A549 (cell line): ENCODE measurements around the gene ADRA2A. TPM values are rescaled to one million over a fixed set of nuclear protein-coding genes. Genes with fewer than 3 reads are reported as not detected.

Experiments
- ATAC-seq, 2 experiments: fragments of 200-7000 bp in 1 of 2; fragments of >200 bp in 1 of 2; cut with Nextera tagmentation in 1 of 2; cut with Tn5 transposase in 1 of 2; 3 replicates each; pipeline versions ENCODE4 v1.8.0 to v1.9.1; 2018 to 2020; ENCODE audit warnings: mild to moderate bottlenecking in 1 of 2, moderate library complexity in 1 of 2
- CTCF ChIA-PET: fragments of 300-600 bp; sonication (Branson Sonifier 250); formaldehyde crosslinking; extraction: SDS; loops from one replicate; lab custom pipeline; 2021; ENCODE audit warnings: antibody characterized with exemption, inconsistent platforms; lab: Yijun Ruan, JAX
- POLR2A ChIA-PET: fragments of 350-600 bp; formaldehyde crosslinking; extraction: SDS; loops from one replicate; lab custom pipeline; 2021; ENCODE audit warnings: antibody characterized with exemption, inconsistent platforms; lab: Yijun Ruan, JAX
- DNase-seq, 2 experiments: peaks; one replicate each; pipeline versions ENCODE4 v3.0.0 to v3.0.0-alpha.2; 2011 to 2016; ENCODE audit warnings: low read depth in 1 of 2, low spot score in 1 of 2
- FAIRE-seq: peaks from 2 replicates; lab custom pipeline; 2011; peaks lifted over from hg19 to GRCh38; lab: Jason Lieb, UNC
- H3K27ac ChIP-seq, 2 experiments: fragments of >200 bp; sonication (Bioruptor Twin); formaldehyde crosslinking; 3 replicates each; pipeline ENCODE4 v1.5.1; 2016 to 2017
- H3K4me1 ChIP-seq: fragments of >200 bp; sonication (Bioruptor Twin); formaldehyde crosslinking; 3 replicates; pipeline ENCODE4 v1.6.1; 2016
- H3K4me2 ChIP-seq: fragments of >200 bp; sonication (Bioruptor Twin); formaldehyde crosslinking; 3 replicates; pipeline ENCODE4 v1.6.1; 2016
- H3K4me3 ChIP-seq: fragments of >200 bp; sonication (Bioruptor Twin); formaldehyde crosslinking; 3 replicates; pipeline ENCODE4 v1.5.1; 2016
- H3K9me3 ChIP-seq: fragments of >200 bp; sonication (Bioruptor Twin); formaldehyde crosslinking; 3 replicates; pipeline ENCODE4 v1.6.1; 2016
- BCL3 ChIP-seq: fragments of >200 bp; sonication (Bioruptor Twin); formaldehyde crosslinking; IDR thresholded peaks from 3 replicates; pipeline ENCODE4 v1.6.1; 2016
- CBX2 ChIP-seq: fragments of 200-600 bp; sonication (generic); IDR thresholded peaks from 2 replicates; pipeline ENCODE4 v1.6.1; 2016; ENCODE audit warnings: low read depth, mild to moderate bottlenecking, borderline replicate concordance
- CEBPB ChIP-seq, 2 experiments: fragments of >200 bp in 1 of 2; sonication (Bioruptor Twin) in 1 of 2; formaldehyde crosslinking in 1 of 2; IDR thresholded peaks; 2 replicates each; pipeline ENCODE4 v1.6.1; 2012 to 2016
- CHD2 ChIP-seq: fragments of 150-350 bp; IDR thresholded peaks from 2 replicates; pipeline ENCODE4 v1.6.1; 2014; ENCODE audit warnings: low read length; ENCODE audit not compliant: partially characterized antibody
- CTCF ChIP-seq: fragments of >200 bp; sonication (Bioruptor Twin); formaldehyde crosslinking; IDR thresholded peaks from 3 replicates; pipeline ENCODE4 v1.5.1; 2016
- EHF ChIP-seq: fragments of 250-450 bp; sonication (Bioruptor Pico); IDR thresholded peaks from 2 replicates; pipeline ENCODE4 v1.5.0; 2020; ENCODE audit warnings: mild to moderate bottlenecking
- EHMT2 ChIP-seq: fragments of 200-600 bp; sonication (generic); IDR thresholded peaks from 2 replicates; pipeline ENCODE4 v1.6.1; 2016; ENCODE audit warnings: antibody characterized with exemption, low read depth, mild to moderate bottlenecking, moderate library complexity
- ESRRA ChIP-seq: fragments of 150-350 bp; IDR thresholded peaks from 2 replicates; pipeline ENCODE4 v1.6.1; 2014; ENCODE audit warnings: mild to moderate bottlenecking, low read length, borderline replicate concordance
- FOSB ChIP-seq: fragments of 250-450 bp; sonication (Bioruptor Pico); IDR thresholded peaks from 2 replicates; pipeline ENCODE4 v1.5.0; 2020; ENCODE audit warnings: mild to moderate bottlenecking, moderate library complexity
- FOSL2 ChIP-seq, 2 experiments: fragments of 450-650 bp in 1 of 2; fragments of >200 bp in 1 of 2; sonication (Bioruptor Twin) in 1 of 2; formaldehyde crosslinking; IDR thresholded peaks; 2 replicates each; pipeline versions ENCODE4 v1.5.0 to v1.6.1; 2016 to 2020; ENCODE audit warnings: mild to moderate bottlenecking in 1 of 2, moderate library complexity in 1 of 2
- GATA3 ChIP-seq: IDR thresholded peaks from 2 replicates; pipeline ENCODE4 v1.6.1; 2012; ENCODE audit warnings: borderline replicate concordance
- HDAC2 ChIP-seq: fragments of 200-600 bp; sonication (generic); IDR thresholded peaks from 2 replicates; pipeline ENCODE4 v1.6.1; 2016
- HOXB5 ChIP-seq: fragments of 250-450 bp; sonication (Bioruptor Pico); IDR thresholded peaks from 2 replicates; pipeline ENCODE4 v1.5.0; 2020; ENCODE audit warnings: mild to moderate bottlenecking, moderate library complexity
- JUN ChIP-seq, 2 experiments: fragments of >200 bp; sonication (Bioruptor Twin); formaldehyde crosslinking; IDR thresholded peaks; 2 replicates in 1 of 2; 3 replicates in 1 of 2; pipeline ENCODE4 v1.6.1; 2016 to 2017
- KDM1A ChIP-seq: fragments of 200-600 bp; sonication (generic); IDR thresholded peaks from 2 replicates; pipeline ENCODE4 v1.6.1; 2016; ENCODE audit warnings: low read depth, mild to moderate bottlenecking
- MAFK ChIP-seq: fragments of 450-650 bp; IDR thresholded peaks from 2 replicates; pipeline ENCODE4 v1.6.1; 2014; ENCODE audit not compliant: partially characterized antibody
- MAX ChIP-seq: IDR thresholded peaks from 2 replicates; pipeline ENCODE4 v1.6.1; 2012
- NR3C1 ChIP-seq: fragments of >200 bp; sonication (Bioruptor Twin); formaldehyde crosslinking; IDR thresholded peaks from 3 replicates; pipeline ENCODE4 v1.6.1; 2017
- PHF8 ChIP-seq: fragments of 200-600 bp; sonication (generic); IDR thresholded peaks from 2 replicates; pipeline ENCODE4 v1.6.1; 2016; ENCODE audit warnings: low read depth, mild to moderate bottlenecking, antibody characterized with exemption, moderate library complexity, borderline replicate concordance
- POLR2A ChIP-seq: IDR thresholded peaks from 2 replicates; pipeline ENCODE4 v1.6.1; 2012; ENCODE audit warnings: mild to moderate bottlenecking, low read length
- RCOR1 ChIP-seq: fragments of 150-350 bp; IDR thresholded peaks from 2 replicates; pipeline ENCODE4 v1.6.1; 2014; ENCODE audit warnings: antibody characterized with exemption, low read length, low read depth
- RNF2 ChIP-seq: fragments of 200-600 bp; sonication (generic); IDR thresholded peaks from 2 replicates; pipeline ENCODE4 v1.6.1; 2016; ENCODE audit warnings: low read depth, mild to moderate bottlenecking, antibody characterized with exemption, moderate library complexity, borderline replicate concordance
- SMC3 ChIP-seq: fragments of >200 bp; sonication (Bioruptor Twin); formaldehyde crosslinking; IDR thresholded peaks from 3 replicates; pipeline ENCODE4 v1.6.1; 2018; ENCODE audit warnings: inconsistent platforms
- TFCP2L1 ChIP-seq: fragments of 250-450 bp; sonication (Bioruptor Pico); IDR thresholded peaks from 2 replicates; pipeline ENCODE4 v1.5.0; 2021; ENCODE audit warnings: mild to moderate bottlenecking
- TP53 ChIP-seq: fragments of 250-450 bp; sonication (Bioruptor Pico); IDR thresholded peaks from 2 replicates; pipeline ENCODE4 v1.5.0; 2021; ENCODE audit warnings: mild to moderate bottlenecking, moderate library complexity
- ZNF302 ChIP-seq: fragments of 250-450 bp; sonication (Bioruptor Pico); IDR thresholded peaks from 2 replicates; pipeline ENCODE4 v1.9.0; 2021; ENCODE audit warnings: inconsistent platforms, mild to moderate bottlenecking, moderate library complexity
- ZSCAN20 ChIP-seq: fragments of 250-450 bp; sonication (Bioruptor Pico); IDR thresholded peaks from 2 replicates; pipeline ENCODE4 v1.8.0; 2022; ENCODE audit warnings: mild to moderate bottlenecking, moderate library complexity
- WGBS: methylation state at CpG from one replicate; pipeline ENCODE4 v1.1.6; 2017; ENCODE audit errors: missing lambda C conversion rate; 5-methylcytosine and 5-hydroxymethylcytosine counted together
- polyA plus RNA-seq, 4 experiments: library from polyadenylated mRNA; depleted of rRNA in 3 of 4; stranded (reverse); fragments of >200 nt; fragmentation: RNase III in 1 of 4; extraction: RNeasy Plus Mini Kit Qiagen cat#74134 plus additional on column Dnase treatment in 1 of 4; gene quantifications; 2 replicates in 3 of 4; 3 replicates in 1 of 4; pipeline ENCODE4 v1.2.3, GENCODE V29; 2011 to 2017
- TF ChIP-seq, protein P1 (sequence below): fragments of 200-600 bp; sonication (generic); IDR thresholded peaks from 2 replicates; pipeline ENCODE4 v1.6.1; 2016; ENCODE audit warnings: antibody characterized with exemption, mild to moderate bottlenecking, moderate library complexity

ADRA2A gene
- polyA plus RNA-seq, 2 of the 4 experiments (the other 2 are of a cell fraction): not detected

DNA sequence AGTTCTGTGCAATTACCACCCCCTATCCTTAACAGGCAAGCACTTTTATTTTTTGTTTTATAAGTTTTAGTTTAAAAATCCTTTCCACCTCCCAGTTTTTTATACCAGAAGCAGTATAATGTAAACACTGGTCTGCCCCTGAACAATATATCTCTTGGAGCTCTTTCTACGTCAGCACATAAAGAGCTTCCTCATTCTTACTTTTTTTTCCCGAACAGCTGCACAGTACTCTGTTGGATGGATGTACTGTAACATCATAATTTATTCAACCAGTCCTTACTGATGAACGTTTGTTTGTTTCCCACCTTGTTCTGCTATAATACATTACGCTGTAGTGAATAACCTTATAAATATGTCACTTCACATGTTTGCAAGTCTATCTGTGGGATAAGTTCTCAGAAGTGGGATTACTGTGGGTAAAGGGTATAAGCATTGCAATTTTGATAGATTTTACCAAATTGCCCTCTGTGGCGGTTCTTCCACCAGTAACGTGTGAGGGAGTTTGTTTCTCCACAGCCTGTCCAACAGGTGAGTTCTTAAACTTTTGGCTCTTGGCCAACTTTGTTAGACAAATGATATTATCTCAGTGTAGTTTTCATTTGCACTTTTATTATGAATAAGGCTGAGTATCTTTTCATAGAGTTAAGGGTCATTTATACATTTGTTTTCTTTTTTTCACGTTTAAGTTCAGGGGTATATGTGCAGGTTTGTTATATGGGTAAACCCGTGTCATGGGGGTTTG, 32.8 kb downstream of the ADRA2A start:
- 45% methylated on average over 8 of the region's 8 CpGs for WGBS
- TF ChIP-seq NR3C1 (no peak), POLR2A (no peak), ESRRA (no peak), SMC3 (no peak), BCL3 (no peak), KDM1A (no peak), CHD2 (no peak), MAFK (no peak), FOSB (CRISPR knock-in tag) (no peak), RCOR1 (no peak), GATA3 (no peak), HDAC2 (no peak), ZNF302 (CRISPR knock-in tag) (no peak), CBX2 (no peak), RNF2 (no peak), PHF8 (no peak)
- TF ChIP-seq, all 56 proteins: peak for 0
- FAIRE-seq (no peak), DNase-seq (no peak), ATAC-seq (no peak)
- Histone ChIP-seq H3K9me3 (no peaks in the 10 kb centered on the region), H3K4me2 (no peak overlapping the region), H3K27ac (no peak overlapping the region), H3K4me1 (no peaks in the 10 kb centered on the region), H3K4me3 (no peak overlapping the region)
- ChIA-PET POLR2A (interaction anchor here (0.6 kb wide), 1 partner anchor 1151 kb away, joined by 5 read pairs; no protein-coding TSS in a partner anchor), CTCF (interaction anchor here (1.6 kb wide), 1 partner anchor 9 kb away, joined by 4 read pairs; no protein-coding TSS in a partner anchor)

GRCh38 chr10:111110771-111111170, 33.9 kb downstream of the ADRA2A start:
- H3K4me2 ChIP-seq: no peak overlapping the region
- no peaks in the 10 kb centered on the region for H3K9me3 ChIP-seq
- no peak for TF ChIP-seq RNF2
- no peak for TF ChIP-seq CTCF
- TF ChIP-seq ZSCAN20: no peak
- TF ChIP-seq CHD2: no peak
- ChIA-PET CTCF (interaction anchor here (1.3 kb wide), 1 partner anchor 8 kb away, joined by 3 read pairs; no protein-coding TSS in a partner anchor), POLR2A (no interaction called here)
- 16% methylated on average over 3 of the region's 3 CpGs for WGBS
- H3K27ac ChIP-seq: no peak overlapping the region
- DNase-seq (no peak), ATAC-seq (no peak), FAIRE-seq (no peak)
- H3K4me3 ChIP-seq: no peak overlapping the region
- H3K4me1 ChIP-seq: no peaks in the 10 kb centered on the region

- ATAC-seq (no peak), FAIRE-seq (no peak), DNase-seq (no peak)
- no peak overlapping the region for H3K27ac ChIP-seq
- no peak overlapping the region for H3K4me2 ChIP-seq
- 13% methylated on average over 1 of the region's 1 CpG for WGBS
- no peak overlapping the region for H3K4me3 ChIP-seq
- H3K9me3 ChIP-seq: no peaks in the 10 kb centered on the region
- CTCF ChIA-PET: no interaction called here
- no peak for TF ChIP-seq EHF (CRISPR knock-in tag)
- TF ChIP-seq CEBPB (IDR thresholded peaks at IDR 0.05): no peak
- no peak for TF ChIP-seq TP53 (CRISPR knock-in tag)
- TF ChIP-seq JUN (IDR thresholded peaks at IDR 0.05): no peak
- no peak for TF ChIP-seq ZNF302 (CRISPR knock-in tag)
- no peak for TF ChIP-seq HOXB5 (CRISPR knock-in tag)
- no peak for TF ChIP-seq SMC3
- no peak for TF ChIP-seq MAX
- no peak for TF ChIP-seq FOSL2 (IDR thresholded peaks at IDR 0.05)
- TF ChIP-seq FOSL2 (CRISPR knock-in tag; IDR thresholded peaks at IDR 0.05): no peak
- TF ChIP-seq, protein P1, sequence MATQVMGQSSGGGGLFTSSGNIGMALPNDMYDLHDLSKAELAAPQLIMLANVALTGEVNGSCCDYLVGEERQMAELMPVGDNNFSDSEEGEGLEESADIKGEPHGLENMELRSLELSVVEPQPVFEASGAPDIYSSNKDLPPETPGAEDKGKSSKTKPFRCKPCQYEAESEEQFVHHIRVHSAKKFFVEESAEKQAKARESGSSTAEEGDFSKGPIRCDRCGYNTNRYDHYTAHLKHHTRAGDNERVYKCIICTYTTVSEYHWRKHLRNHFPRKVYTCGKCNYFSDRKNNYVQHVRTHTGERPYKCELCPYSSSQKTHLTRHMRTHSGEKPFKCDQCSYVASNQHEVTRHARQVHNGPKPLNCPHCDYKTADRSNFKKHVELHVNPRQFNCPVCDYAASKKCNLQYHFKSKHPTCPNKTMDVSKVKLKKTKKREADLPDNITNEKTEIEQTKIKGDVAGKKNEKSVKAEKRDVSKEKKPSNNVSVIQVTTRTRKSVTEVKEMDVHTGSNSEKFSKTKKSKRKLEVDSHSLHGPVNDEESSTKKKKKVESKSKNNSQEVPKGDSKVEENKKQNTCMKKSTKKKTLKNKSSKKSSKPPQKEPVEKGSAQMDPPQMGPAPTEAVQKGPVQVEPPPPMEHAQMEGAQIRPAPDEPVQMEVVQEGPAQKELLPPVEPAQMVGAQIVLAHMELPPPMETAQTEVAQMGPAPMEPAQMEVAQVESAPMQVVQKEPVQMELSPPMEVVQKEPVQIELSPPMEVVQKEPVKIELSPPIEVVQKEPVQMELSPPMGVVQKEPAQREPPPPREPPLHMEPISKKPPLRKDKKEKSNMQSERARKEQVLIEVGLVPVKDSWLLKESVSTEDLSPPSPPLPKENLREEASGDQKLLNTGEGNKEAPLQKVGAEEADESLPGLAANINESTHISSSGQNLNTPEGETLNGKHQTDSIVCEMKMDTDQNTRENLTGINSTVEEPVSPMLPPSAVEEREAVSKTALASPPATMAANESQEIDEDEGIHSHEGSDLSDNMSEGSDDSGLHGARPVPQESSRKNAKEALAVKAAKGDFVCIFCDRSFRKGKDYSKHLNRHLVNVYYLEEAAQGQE: no peak
- TF ChIP-seq EHMT2: no peak
- no peak for TF ChIP-seq TFCP2L1 (CRISPR knock-in tag)
- TF ChIP-seq, all 56 proteins: peak for 0
- POLR2A ChIA-PET: no interaction called here
- H3K4me1 ChIP-seq: no peaks in the 10 kb centered on the region
These were observed 35.5 kb downstream of the ADRA2A start for GRCh38 chr10:111112333-111112732.
